GM19452 (cell line): ENCODE results near the gene INF2.
A peak's percentile ranks its signal among the peaks of the same experiment; 100 is the strongest.

ENCODE experiments used
- ATAC-seq: cut with Tn5 transposase; IDR thresholded peaks from one replicate; pipeline ENCODE4 v1.9.1; 2021; ENCODE audit not compliant: unreplicated experiment

The INF2 gene

GRCh38 chr14:104767634-104767918 is 78.2 kb downstream of the INF2 start:
- no peak for ATAC-seq

DNA sequence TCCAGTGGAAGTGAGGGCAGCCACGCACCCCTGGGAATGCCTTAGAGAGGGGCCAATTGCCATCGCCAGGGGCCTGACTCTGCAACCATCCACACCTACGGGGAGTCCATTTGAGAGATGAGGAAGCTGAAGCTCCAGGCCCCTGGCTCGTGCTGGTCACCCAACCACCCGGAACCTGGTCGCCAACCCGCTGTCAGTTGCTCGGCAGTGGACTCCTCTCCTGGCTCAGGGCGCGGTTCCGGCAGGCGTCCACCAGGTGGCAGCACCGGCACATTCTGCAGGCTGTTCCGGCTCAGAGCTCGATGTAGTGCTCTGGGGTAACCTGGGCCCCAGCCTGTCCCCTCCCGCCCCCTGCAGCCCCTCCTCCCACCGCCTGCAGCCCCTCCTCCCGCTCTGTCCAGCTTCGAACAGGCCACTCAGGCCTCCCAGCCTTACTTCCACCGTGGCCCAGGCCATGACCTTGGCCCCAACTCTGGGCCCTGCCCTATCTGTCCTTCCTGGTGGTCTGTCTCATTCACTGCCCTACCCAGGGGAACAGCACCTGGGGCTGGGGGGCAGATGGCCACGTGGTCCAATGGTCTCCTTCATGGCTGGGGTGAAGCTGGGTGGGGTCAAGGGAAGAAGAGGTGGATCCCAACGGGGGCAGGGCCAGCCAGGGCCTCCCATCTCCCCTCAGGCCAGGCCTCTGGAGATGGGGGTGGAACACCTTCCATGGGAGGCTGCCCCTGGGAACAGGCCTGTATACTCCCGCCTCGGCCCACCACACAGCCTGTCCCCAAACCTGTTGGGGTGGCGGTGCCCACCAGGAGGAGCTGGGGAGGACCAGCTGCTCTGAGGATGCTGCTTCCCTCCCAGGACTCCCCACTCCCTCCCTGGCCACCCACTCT is 79.3 kb downstream of the INF2 start:
- peak; percentile 76 for ATAC-seq

- no peak for ATAC-seq
Measured at GRCh38 chr14:104769324-104770071, 80.1 kb downstream of the INF2 start.

DNA sequence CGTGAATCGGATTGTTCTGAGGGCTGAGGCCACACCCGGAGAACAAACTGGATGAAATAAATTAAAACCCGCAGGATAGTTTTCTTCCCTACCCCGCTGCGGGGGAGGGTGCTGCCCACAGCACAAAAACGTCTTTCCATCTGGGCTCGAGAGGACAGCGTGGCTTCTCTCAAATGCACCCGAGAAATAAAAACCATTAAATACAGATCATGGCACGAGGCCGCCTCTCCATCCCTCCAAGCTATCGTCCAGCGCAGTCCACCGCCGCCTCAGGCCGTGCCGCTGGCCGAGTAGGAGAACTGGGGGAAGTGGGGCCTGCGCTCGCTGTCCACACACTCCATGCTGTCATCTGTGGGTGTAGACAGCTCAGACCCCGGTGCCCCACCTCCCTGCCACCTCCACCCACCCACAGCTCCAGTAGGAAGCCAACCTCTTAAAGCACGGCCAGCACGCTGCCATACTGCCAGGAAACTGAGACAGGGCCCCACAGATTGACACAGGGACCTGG is 80.7 kb downstream of the INF2 start:
- no peak for ATAC-seq

- no peak for ATAC-seq
Measured at GRCh38 chr14:104770851-104771272, 81.4 kb downstream of the INF2 start.

DNA sequence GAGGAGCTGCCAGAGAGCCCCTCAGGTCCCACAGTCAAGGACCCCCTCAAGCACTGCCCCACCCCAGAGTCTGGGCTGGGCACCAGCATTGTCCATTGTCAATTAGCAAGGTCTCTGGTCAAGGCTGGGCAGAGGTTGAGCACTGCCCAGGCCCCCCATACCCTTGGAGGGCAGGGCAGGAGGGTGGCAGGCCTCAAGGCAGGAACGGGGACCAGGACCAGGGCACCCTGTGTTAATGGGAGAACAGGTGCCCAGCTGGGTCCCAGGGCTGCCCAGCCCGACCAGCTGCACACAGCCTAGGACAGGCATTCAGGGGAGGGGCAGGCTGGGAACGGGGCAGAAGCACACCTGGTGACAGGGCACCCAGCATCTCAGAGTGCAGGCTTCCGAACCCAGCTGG is 82.0 kb downstream of the INF2 start:
- no peak for ATAC-seq
